GM12878 (cell line): ENCODE results near the gene EEFSEC. TPM values are rescaled to one million over a fixed set of nuclear protein-coding genes. Genes with fewer than 3 reads are reported as not detected.

Experiments
- ATAC-seq: fragments of 200-7000 bp; cut with Tn5 transposase; 3 replicates; pipeline ENCODE4 v1.9.1; 2020; ENCODE audit warnings: mild to moderate bottlenecking, moderate library complexity
- BruUV-seq: library from RNA; stranded (reverse); fragments of 400-500 nt; replicated peaks from 2 replicates; lab custom pipeline; 2021; lab: Mats Ljungman, UMichigan
- CTCF ChIA-PET: fragments of 300-600 bp; sonication (Branson Sonifier 250); formaldehyde crosslinking; extraction: SDS; loops from one replicate; lab custom pipeline; 2021; ENCODE audit warnings: inconsistent platforms; lab: Yijun Ruan, JAX
- POLR2A ChIA-PET: fragments of 350-600 bp; formaldehyde crosslinking; extraction: SDS; loops from one replicate; lab custom pipeline; 2021; ENCODE audit warnings: inconsistent platforms; lab: Charles Lee
- RAD21 ChIA-PET: fragments of 300-600 bp; sonication (Branson Sonifier 250); formaldehyde crosslinking; loops from one replicate; lab custom pipeline; 2023; ENCODE audit warnings: antibody characterized with exemption; ENCODE audit not compliant: unreplicated experiment; lab: Charles Lee
- SMC1A ChIA-PET: fragments of 300-600 bp; sonication (Branson Sonifier 250); formaldehyde crosslinking; loops from one replicate; lab custom pipeline; 2023; ENCODE audit not compliant: unreplicated experiment, uncharacterized antibody; lab: Charles Lee
- DNase-seq: peaks from one replicate; pipeline ENCODE4 v3.0.0-alpha.2; 2011; ENCODE audit warnings: low read depth, low spot score
- FAIRE-seq: peaks from 3 replicates; lab custom pipeline; 2011; peaks lifted over from hg19 to GRCh38; lab: Jason Lieb, UNC
- H2AFZ ChIP-seq: 2 replicates; pipeline ENCODE4 v1.6.0; 2011; ENCODE audit warnings: low read depth, low read length, control low read depth; ENCODE audit not compliant: control insufficient read depth
- H3K27ac ChIP-seq: 2 replicates; pipeline ENCODE4 v1.5.1; 2011; ENCODE audit warnings: control low read depth; ENCODE audit not compliant: control insufficient read depth, insufficient read depth
- H3K27me3 ChIP-seq, 2 experiments: replicated peaks in 1 of 2; 2 replicates each; pipeline versions ENCODE4 v1.6.0 to v1.6.1; 2011; ENCODE audit warnings: low read length in 1 of 2; ENCODE audit not compliant: control insufficient read depth in 2 of 2, insufficient read depth in 2 of 2
- H3K36me3 ChIP-seq, 2 experiments: 2 replicates each; pipeline ENCODE4 v1.5.1; 2011; ENCODE audit warnings: low read length in 1 of 2; ENCODE audit not compliant: control insufficient read depth in 2 of 2, insufficient read depth in 2 of 2
- H3K4me1 ChIP-seq: 2 replicates; pipeline ENCODE4 v1.6.1; 2011; ENCODE audit warnings: mild to moderate bottlenecking, low read length, moderate library complexity, mixed read lengths; ENCODE audit not compliant: control insufficient read depth, insufficient read depth
- H3K4me2 ChIP-seq: 2 replicates; pipeline ENCODE4 v1.6.0; 2011; ENCODE audit warnings: control low read depth; ENCODE audit not compliant: control insufficient read depth, insufficient read depth
- H3K4me3 ChIP-seq: fragments of 200-600 bp; sonication (generic); 2 replicates; pipeline ENCODE4 v1.5.1; 2016
- H3K79me2 ChIP-seq: 2 replicates; pipeline ENCODE4 v1.6.0; 2011; ENCODE audit warnings: low read length; ENCODE audit not compliant: control insufficient read depth, insufficient read depth
- H3K9ac ChIP-seq: 2 replicates; pipeline ENCODE4 v1.8.0; 2011; ENCODE audit warnings: low read length, control low read depth, mixed read lengths; ENCODE audit not compliant: control insufficient read depth, insufficient read depth
- H3K9me3 ChIP-seq: replicated peaks from 3 replicates; pipeline ENCODE4 v1.5.1; 2011; ENCODE audit warnings: mild to moderate bottlenecking, low read length; ENCODE audit not compliant: control insufficient read depth, insufficient read depth
- H4K20me1 ChIP-seq: 2 replicates; pipeline ENCODE4 v1.6.0; 2011; ENCODE audit not compliant: control insufficient read depth, insufficient read depth
- EED ChIP-seq: sonication (generic); IDR thresholded peaks from 2 replicates; pipeline ENCODE4 v1.6.1; 2016; ENCODE audit warnings: antibody characterized with exemption, low read depth
- FOXM1 ChIP-seq: IDR thresholded peaks from 2 replicates; pipeline ENCODE4 v1.6.1; 2012; ENCODE audit warnings: low read depth, mild to moderate bottlenecking, inconsistent platforms, low read length, moderate library complexity
- NR2C1 ChIP-seq: fragments of 450-650 bp; IDR thresholded peaks from 2 replicates; pipeline ENCODE4 v1.6.1; 2017; ENCODE audit warnings: antibody characterized with exemption, mild to moderate bottlenecking, moderate library complexity
- SREBF1 ChIP-seq: IDR thresholded peaks from 2 replicates; pipeline ENCODE4 v1.6.1; 2012; ENCODE audit warnings: mild to moderate bottlenecking, low read length
- SRF ChIP-seq, 2 experiments: IDR thresholded peaks; 2 replicates each; pipeline ENCODE4 v1.6.1; 2011; ENCODE audit warnings: low read depth in 2 of 2, low read length in 2 of 2, mild to moderate bottlenecking in 1 of 2, moderate library complexity in 1 of 2
- WRNIP1 ChIP-seq: IDR thresholded peaks from 2 replicates; pipeline ENCODE4 v1.6.1; 2011; ENCODE audit warnings: low read depth, low read length, improper control_type of control experiment, borderline replicate concordance
- WGBS: methylation state at CpG from one replicate; pipeline ENCODE4 v1.1.6; 2016; ENCODE audit warnings: low lambda C conversion rate; ENCODE audit not compliant: insufficient replicate concordance, insufficient coverage; ENCODE audit errors: missing lambda C conversion rate; 5-methylcytosine and 5-hydroxymethylcytosine counted together
- in situ Hi-C: fragments of 300-500 bp; cut with MboI; formaldehyde crosslinking; loops from 9 replicates; pipeline ENCODE4 v1.14.3; 2018; ENCODE audit warnings: mixed read lengths
- intact Hi-C: fragments of 100-400 bp; cut with micrococcal nuclease; formaldehyde crosslinking; loops from one replicate; pipeline ENCODE4 v1.14.2; 2022; ENCODE audit not compliant: unreplicated experiment
- polyA plus RNA-seq, 11 experiments: library from polyadenylated mRNA; depleted of rRNA in 4 of 11; unstranded in 6 of 11; stranded (reverse) in 5 of 11; fragments of >200 nt; fragmentation: Nextera tagmentation in 4 of 11; fragmentation: Illumina TruSeq in 1 of 11; extraction: Ambion mirVana in 4 of 11; extraction: Trizol in 1 of 11; gene quantifications; 1 replicate in 1 of 11; 2 replicates in 10 of 11; pipeline versions ENCODE4 v1.2.1 to v1.2.3, GENCODE V29; 2011 to 2016; ENCODE audit warnings: inconsistent platforms in 2 of 11, missing spikeins in 2 of 11, low read depth in 1 of 11
- total RNA-seq, 4 experiments: library from RNA; depleted of rRNA in 3 of 4; stranded (reverse); fragments of >200 nt in 3 of 4; fragmentation: Illumina TruSeq in 1 of 4; extraction: Trizol in 1 of 4; gene quantifications; 2 replicates each; pipeline versions ENCODE4 v1.2.1 to v1.2.3, GENCODE V29; 2013 to 2021

EEFSEC gene
- total and polyA plus RNA-seq, 10 of the 15 experiments (the other 5 are each of a cell fraction or from before 2014, with no cell fraction given): 0.29 to 29.1 (median 16.1) TPM

GRCh38 chr3:128328546-128329458 lies 175.5 kb downstream of the EEFSEC start:
- H4K20me1 ChIP-seq: no peaks in the 10 kb centered on the region
- ChIA-PET CTCF (no interaction called here), SMC1A (no interaction called here), POLR2A (no interaction called here), RAD21 (no interaction called here)
- H3K9ac ChIP-seq: no peak overlapping the region
- H3K4me1 ChIP-seq: no peaks in the 10 kb centered on the region
- in situ Hi-C loops: no loop called here
- intact Hi-C loops: no loop called here
- H3K9me3 ChIP-seq: no peaks in the 10 kb centered on the region
- ATAC-seq (no peak), FAIRE-seq (no peak), DNase-seq (no peak)
- no peak overlapping the region for H3K27ac ChIP-seq
- H3K27me3 ChIP-seq: no peaks in the 10 kb centered on the region
- TF ChIP-seq SRF (IDR thresholded peaks at IDR 0.05; ENCODE audit: low read depth in 2 of 2, low read length in 2 of 2): no peak
- no peak overlapping the region for H3K4me2 ChIP-seq
- H3K79me2 ChIP-seq: no peaks in the 10 kb centered on the region
- H2AFZ ChIP-seq: no peak overlapping the region
- H3K36me3 ChIP-seq: no peaks in the 10 kb centered on the region
- BruUV-seq: no TSS peak
- 84% methylated on average over 11 of the region's 12 CpGs for WGBS
- H3K4me3 ChIP-seq: no peak overlapping the region

- DNase-seq: no peak
- ChIA-PET RAD21 (no interaction called here), POLR2A (no interaction called here), CTCF (no interaction called here), SMC1A (no interaction called here)
- no peak for TF ChIP-seq SREBF1
- TF ChIP-seq NR2C1: no peak
- TF ChIP-seq FOXM1: no peak
- no peak for TF ChIP-seq EED
- TF ChIP-seq WRNIP1: no peak
- no peak overlapping the region for H3K9ac ChIP-seq
- no peak overlapping the region for H3K4me3 ChIP-seq
- no peaks in the 10 kb centered on the region for H3K79me2 ChIP-seq
- ATAC-seq: no peak
- intact Hi-C loops: no loop called here
- H4K20me1 ChIP-seq: no peaks in the 10 kb centered on the region
- in situ Hi-C loops: no loop called here
- H3K4me2 ChIP-seq: no peak overlapping the region
- BruUV-seq: no TSS peak
- WGBS: 84% methylated on average over 6 of the region's 6 CpGs
- FAIRE-seq: no peak
- H3K36me3 ChIP-seq: no peaks in the 10 kb centered on the region
- no peak overlapping the region for H2AFZ ChIP-seq
- H3K27ac ChIP-seq: no peak overlapping the region
- no peaks in the 10 kb centered on the region for H3K4me1 ChIP-seq
- no peaks in the 10 kb centered on the region for H3K9me3 ChIP-seq
- H3K27me3 ChIP-seq: no peaks in the 10 kb centered on the region
These were observed 176.4 kb downstream of the EEFSEC start for GRCh38 chr3:128329491-128330213.
